GM19467 (cell line): ENCODE measurements around the gene DIPK1C.

Experiments used
- ATAC-seq: cut with Tn5 transposase; IDR thresholded peaks from one replicate; pipeline ENCODE4 v1.9.1; 2021; ENCODE audit warnings: mild to moderate bottlenecking, moderate library complexity; ENCODE audit not compliant: unreplicated experiment

The DIPK1C gene

GRCh38 chr18:74425161-74425560 is 31.9 kb downstream of the DIPK1C start:
- no peak for ATAC-seq

DNA sequence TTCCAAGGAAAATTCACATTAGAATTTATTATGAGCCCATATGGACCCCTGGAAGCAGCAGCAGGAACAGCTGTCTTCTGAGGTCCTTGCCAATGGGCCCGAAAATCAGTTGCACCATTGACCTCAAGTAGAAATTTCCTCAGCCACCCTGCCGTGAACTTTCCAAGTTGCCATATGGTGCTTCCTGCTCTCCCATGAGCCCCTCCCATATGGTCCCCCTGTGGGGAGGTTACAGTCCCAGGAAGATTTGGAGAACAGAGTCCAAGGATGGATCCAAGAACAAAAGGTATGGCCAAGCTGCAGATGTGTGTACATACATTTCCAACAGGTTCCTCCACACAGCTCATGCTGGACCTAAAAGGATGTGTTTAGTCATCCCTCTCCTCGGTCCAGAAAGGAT is 34.6 kb downstream of the DIPK1C start:
- no peak for ATAC-seq

GRCh38 chr18:74420926-74421325 is 36.2 kb downstream of the DIPK1C start:
- no peak for ATAC-seq

DNA sequence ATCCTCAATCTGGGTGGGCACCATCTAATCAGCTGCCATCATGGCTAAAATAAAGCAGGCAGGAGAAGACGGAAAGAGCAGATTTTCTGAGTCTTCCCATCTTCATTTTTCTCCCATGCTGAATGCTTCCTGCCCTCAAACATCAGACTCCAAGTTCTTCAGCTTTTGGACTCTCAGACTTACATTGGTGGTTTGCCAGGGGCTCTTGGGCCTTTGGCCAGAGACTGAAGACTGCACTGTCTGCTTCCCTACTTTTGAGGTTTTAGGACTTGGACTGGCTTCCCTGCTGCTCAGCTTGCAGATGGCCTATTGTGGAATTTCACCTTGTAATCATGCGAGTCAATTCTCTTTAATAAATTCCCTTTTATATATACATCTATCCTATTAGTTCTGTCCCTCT is 36.6 kb downstream of the DIPK1C start:
- ATAC-seq: no peak

DNA sequence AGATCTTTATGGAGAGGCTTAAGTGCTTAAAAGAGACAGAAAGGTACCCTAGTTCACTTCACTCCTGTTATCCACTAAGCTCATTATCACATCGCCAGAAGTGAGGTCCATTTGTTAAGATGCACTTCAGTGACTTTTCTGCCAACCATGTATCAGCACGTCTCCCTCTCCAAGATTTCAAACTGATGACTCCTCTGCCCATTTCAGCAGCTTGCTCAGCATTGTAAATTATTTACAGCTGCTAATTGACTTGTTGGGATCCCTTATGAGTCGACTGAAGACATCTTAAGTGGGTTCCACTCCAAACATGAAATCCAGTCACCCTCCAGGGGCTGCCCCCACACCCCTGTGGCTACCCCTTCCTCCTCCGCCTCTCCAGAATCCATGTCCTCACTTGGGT is 37.3 kb downstream of the DIPK1C start:
- ATAC-seq: no peak

DNA sequence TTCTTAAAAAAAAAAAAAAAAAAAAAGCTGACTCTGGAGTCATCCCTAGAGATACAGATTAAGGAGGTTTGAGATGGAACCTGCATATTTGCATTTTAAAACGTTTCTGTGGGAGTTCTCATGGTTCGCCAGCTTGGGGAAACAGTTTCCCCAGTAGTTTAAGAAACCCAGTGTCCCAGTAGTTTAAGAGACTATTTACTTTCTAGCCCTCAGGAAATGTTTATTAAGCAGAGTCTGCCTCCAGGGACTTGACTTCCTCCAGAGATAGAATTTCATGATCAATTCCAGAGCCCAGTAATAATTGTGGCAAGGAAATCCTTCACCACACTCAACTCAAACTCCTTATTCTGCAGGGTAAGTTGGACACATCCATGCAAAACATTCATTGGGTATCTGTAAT is 39.1 kb downstream of the DIPK1C start:
- ATAC-seq: no peak

GRCh38 chr18:74416124-74416523 is 41.0 kb downstream of the DIPK1C start:
- no peak for ATAC-seq

DNA sequence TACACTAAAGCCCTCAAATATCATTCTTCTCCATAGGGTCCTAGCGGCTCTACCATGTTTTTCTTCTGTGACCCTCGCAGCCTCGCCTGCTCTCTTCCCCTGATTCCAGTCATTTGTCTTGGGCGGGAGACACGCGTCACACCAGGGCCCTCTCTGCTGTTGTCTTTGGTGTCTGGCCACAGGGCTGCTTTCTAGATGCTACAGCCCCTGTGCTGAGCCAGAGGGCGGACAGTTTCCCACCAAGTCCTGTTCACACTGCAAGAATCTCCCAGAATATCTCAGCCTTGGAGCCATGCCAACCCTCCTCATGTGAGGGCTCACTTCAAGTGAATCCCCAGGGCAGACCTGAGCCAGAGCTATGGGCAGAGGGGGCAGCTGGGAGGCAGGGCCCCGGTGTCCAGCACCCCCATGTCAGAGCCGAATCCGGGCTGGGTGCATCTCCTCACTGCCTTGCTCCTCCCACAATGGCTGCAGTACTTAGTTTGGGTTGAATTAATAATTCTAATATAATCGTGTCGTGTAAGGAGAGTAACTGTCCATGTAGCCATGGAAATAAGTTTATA is 42.1 kb downstream of the DIPK1C start:
- no peak for ATAC-seq

DNA sequence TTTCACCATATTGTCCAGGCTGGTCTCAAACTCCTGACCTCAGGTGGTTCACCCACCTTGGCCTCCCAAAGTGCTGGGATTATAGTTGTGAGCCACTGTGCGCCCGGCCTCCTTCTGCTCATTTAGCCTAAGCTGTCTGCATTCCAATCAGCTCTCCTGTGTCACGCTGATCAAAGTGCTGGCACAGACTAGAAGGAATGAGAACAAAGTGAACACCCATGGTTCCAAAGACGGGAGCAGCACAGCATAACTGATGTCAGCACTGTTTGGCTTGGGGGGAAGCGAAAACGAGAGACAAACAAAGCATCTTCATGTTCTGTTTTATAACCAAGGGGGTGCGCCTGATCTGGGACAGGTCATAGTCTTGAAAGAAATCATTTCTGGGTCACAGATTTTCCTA is 43.3 kb downstream of the DIPK1C start:
- ATAC-seq: no peak

DNA sequence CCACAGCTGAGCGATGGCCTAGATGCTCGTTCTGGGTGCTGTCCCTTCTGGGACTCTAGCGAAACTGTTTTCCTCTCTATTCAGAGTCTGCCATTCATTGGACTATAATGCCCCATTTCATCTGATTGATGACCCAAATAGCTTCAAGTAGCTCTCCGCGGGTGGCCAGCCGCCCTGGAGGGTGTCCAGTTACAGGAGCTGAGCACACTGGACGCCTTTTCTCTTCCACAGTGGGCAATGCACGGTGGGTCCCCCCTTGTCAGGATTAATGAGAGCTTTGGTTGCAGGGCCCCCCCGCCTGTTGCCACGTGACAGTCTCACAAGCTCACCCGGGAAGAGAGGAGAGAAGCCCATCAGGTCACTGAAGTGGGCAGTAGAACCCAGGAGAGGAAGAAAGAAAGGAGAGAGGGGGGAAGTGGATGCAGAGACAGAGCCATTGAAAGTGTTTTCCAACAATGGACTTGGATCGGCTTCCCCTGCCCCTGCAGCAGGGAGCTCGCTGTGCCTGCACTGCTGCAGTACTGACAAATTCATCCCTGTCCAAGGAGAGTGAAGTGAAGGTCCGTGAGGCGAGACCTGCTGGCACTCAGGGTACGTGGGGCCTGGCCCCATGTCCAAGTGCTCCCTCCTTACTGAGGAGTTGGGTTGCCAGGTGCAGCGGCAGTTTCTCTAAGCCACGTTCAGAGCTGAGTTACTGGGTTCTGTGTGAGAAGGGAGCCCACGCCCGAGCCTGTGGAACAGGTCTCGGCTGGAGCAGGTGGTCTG is 44.8 kb downstream of the DIPK1C start:
- ATAC-seq: no peak

GRCh38 chr18:74411475-74411874 is 45.6 kb downstream of the DIPK1C start:
- no peak for ATAC-seq

DNA sequence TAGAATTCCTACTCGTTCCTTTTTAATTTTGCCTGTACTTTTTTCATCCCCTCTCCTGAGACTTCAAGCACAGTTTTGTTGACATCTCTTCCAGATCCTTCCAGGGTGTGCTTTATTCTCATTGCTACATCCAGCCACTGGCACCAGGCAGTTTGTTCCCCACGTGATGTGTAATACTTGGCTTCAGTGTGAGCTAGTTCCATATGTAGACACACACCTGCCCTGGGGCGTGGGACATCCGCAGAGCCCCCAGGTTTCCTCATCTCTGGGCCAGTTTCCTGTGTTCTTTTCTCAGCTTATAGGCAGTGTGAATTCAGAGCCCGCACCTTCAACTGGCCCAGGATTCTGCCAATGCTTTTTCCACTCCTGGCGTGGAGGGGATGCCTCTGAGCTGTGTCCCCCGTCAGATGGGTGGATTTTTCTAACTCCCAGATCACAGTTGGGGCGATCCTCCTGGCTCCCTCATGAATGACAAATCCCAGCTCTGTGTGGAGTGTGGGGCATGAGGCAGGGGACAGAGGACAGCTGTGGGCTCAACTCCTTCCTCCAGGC is 46.6 kb downstream of the DIPK1C start:
- ATAC-seq: no peak

DNA sequence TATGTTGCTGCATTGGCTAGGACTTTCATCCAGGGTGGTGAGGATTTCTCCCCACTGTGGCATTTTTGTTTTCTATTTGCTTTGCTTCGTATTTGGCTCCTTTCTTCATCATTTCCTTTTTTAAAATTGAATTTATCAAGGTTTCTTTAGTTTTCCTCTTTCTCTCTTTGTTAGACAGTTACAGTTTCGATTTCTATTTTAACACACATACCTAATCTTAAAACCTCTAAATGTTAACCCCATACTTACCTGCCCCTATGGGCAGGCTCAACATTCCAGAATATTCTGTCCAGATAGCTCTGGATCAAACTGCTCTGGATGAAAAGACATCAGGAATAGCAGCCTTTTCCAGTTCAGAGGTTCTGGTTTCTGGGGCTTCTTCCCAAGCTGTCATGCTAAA is 49.2 kb downstream of the DIPK1C start:
- ATAC-seq: peak; percentile 68

- no peak for ATAC-seq
Measured at GRCh38 chr18:74402806-74403433, 54.2 kb downstream of the DIPK1C start.

- ATAC-seq: no peak
Measured at GRCh38 chr18:74400813-74401212, 56.3 kb downstream of the DIPK1C start.

GRCh38 chr18:74399091-74399887 is 57.8 kb downstream of the DIPK1C start:
- no peak for ATAC-seq

- ATAC-seq: no peak
Measured at GRCh38 chr18:74397572-74397971, 59.5 kb downstream of the DIPK1C start.

DNA sequence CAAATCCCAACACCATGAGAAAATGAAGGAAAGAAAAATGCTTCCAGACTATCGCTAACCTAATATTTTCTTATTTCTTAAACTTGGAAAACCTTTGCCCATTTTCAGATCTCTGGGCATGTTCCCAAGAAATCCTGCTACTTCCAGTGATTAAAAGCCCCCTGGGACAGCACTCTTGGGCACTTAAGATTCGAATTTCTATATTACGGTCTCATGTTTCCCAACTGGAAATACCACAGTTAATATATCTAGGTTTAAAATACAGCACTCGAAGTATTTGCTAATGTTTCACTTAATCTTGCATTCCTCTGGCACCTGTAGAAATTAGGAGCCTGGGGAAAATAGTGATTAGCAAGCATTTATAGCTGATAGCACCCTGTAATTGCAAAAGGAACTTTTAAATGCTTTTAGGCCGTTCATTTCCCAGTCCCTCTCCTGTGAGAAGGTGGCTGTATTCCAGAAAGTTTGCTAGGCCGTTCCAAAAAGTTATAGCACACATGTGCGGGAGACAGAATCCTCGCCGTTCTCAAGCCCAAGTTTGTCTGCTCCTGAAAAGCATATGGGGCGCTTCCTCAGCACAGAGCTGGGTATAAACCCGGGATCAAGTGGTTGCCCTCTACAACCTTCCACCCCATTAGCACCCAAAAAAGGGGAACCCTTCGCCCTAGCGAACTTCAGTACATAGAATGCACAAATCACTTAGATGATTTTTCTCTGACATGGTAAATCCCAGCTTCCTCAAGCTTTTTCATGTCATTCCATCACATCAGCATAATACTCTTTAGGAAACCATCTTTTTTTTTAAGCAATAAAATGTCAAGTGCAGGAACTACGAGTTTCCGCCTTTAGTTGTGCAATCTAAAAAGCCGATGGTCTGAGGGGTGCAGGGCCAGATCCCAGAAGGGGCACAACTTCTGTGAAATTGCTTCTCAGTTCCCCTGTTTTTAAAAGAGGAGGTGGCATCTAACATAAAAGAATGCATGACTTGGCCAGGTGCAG is 60.6 kb downstream of the DIPK1C start:
- no peak for ATAC-seq

DNA sequence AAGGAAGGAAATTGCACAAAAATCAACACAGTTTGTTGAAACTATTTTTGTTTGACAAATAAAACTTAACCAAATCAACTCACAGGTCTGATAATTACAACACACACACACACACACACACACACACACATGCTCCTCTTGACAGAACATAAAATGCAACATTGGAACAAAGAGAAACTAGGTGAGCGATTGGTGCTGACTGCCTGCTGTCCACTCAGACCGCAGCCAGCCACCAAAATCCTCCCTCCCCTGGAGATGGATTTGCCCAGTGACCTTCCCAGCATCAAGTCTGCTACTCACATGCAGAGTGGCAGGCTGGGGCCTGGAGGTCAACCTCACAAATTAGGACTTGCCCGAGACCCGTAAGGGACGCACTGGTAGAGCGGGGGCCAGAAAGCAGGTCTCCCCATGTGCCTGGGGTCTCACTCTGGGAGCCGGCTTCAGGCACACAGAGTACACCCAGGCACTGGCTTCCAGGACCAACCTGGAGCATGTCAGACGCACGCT is 61.4 kb downstream of the DIPK1C start:
- ATAC-seq: no peak

- no peak for ATAC-seq
Measured at GRCh38 chr18:74395006-74395405, 62.1 kb downstream of the DIPK1C start.
